ENCODE measurements around the gene TMEM163.

DNA sequence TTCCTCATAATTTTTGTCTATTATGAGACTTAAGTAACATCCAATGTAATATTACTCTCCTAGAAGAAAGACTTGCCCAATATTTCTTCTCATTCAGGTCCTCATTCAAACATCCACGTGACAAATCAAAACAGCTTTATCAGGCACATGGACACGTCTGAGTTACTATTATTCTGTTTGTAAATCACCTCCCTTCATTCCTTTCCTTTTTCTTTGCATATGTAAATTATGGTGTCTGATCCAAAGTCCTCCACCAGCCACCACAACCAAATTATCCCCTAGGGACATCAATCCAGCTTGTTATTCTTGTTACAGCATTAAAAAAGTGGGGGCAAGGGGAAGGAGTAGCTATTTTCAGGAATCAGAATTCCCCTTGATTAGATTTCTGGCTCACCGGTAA is 7.1 kb downstream of the TMEM163 start:
- TF ChIP-seq, protein P1, sequence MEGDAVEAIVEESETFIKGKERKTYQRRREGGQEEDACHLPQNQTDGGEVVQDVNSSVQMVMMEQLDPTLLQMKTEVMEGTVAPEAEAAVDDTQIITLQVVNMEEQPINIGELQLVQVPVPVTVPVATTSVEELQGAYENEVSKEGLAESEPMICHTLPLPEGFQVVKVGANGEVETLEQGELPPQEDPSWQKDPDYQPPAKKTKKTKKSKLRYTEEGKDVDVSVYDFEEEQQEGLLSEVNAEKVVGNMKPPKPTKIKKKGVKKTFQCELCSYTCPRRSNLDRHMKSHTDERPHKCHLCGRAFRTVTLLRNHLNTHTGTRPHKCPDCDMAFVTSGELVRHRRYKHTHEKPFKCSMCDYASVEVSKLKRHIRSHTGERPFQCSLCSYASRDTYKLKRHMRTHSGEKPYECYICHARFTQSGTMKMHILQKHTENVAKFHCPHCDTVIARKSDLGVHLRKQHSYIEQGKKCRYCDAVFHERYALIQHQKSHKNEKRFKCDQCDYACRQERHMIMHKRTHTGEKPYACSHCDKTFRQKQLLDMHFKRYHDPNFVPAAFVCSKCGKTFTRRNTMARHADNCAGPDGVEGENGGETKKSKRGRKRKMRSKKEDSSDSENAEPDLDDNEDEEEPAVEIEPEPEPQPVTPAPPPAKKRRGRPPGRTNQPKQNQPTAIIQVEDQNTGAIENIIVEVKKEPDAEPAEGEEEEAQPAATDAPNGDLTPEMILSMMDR (IDR thresholded peaks at IDR 0.05) = no peak
- TF ChIP-seq POLR2A (IDR thresholded peaks at IDR 0.05) = no peak

Measured in thyroid gland (tissue), 4 donors.